Mammary epithelial cell (primary cell): Measurements from ENCODE around the gene NEDD4.

ENCODE experiments used
- EZH2 ChIP-seq: IDR thresholded peaks from 2 replicates; pipeline ENCODE4 v1.6.1; 2012; ENCODE audit warnings: low read length, inconsistent platforms, borderline replicate concordance
- TF ChIP-seq, protein P1 (sequence below), 2 donors: IDR thresholded peaks in 1 of 2; conservative IDR thresholded peaks in 1 of 2; 2 replicates each; pipeline ENCODE4 v1.5.1; 2011 to 2012; ENCODE audit warnings: inconsistent platforms in 2 of 2, low read length in 2 of 2, mild to moderate bottlenecking in 2 of 2, control low read depth in 1 of 2, low read depth in 1 of 2; ENCODE audit not compliant: insufficient read depth in 1 of 2; ENCODE audit errors: extremely low read depth in 1 of 2

DNA sequence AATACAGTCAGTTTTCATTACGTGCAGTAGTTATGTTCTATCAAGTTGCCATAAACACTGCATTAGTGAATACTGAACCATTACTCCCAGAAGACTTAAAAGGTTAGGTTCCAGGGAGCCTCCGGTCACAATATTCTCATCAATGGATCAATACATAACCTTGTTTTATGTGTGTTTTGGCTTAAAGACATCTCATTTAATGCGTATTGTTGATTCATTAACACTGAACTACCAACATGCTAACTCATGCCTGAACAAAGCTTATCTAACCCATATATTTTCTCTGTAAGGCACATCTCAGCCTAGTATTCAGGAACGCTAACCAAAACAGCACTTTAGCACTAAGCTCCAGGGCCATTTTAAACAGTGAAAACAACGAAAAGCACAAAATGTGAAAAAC, 24.1 kb upstream of the NEDD4 start:
- TF ChIP-seq, protein P1, sequence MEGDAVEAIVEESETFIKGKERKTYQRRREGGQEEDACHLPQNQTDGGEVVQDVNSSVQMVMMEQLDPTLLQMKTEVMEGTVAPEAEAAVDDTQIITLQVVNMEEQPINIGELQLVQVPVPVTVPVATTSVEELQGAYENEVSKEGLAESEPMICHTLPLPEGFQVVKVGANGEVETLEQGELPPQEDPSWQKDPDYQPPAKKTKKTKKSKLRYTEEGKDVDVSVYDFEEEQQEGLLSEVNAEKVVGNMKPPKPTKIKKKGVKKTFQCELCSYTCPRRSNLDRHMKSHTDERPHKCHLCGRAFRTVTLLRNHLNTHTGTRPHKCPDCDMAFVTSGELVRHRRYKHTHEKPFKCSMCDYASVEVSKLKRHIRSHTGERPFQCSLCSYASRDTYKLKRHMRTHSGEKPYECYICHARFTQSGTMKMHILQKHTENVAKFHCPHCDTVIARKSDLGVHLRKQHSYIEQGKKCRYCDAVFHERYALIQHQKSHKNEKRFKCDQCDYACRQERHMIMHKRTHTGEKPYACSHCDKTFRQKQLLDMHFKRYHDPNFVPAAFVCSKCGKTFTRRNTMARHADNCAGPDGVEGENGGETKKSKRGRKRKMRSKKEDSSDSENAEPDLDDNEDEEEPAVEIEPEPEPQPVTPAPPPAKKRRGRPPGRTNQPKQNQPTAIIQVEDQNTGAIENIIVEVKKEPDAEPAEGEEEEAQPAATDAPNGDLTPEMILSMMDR (conservative IDR thresholded peaks at IDR 0.05 in 1 of 2, IDR thresholded peaks at IDR 0.05 in 1 of 2; ENCODE audit: extremely low read depth in 1 of 2, insufficient read depth in 1 of 2, low read depth in 1 of 2, low read length in 2 of 2) = no peak
- no peak for TF ChIP-seq EZH2
